HFFc6 (cell line): ENCODE data around the gene GPBP1. TPM values are rescaled to one million over a fixed set of nuclear protein-coding genes. Genes with fewer than 3 reads are reported as not detected.

Experiments used
- DNase-seq: peaks from one replicate; pipeline ENCODE4 v3.0.0-alpha.2; 2018
- H3K27ac Mint-ChIP-seq: 2 replicates; pipeline ENCODE4 v1.8.0; 2020; ENCODE audit warnings: mild to moderate bottlenecking, mixed read lengths
- H3K27me3 Mint-ChIP-seq: 2 replicates; pipeline ENCODE4 v1.8.0; 2021; ENCODE audit warnings: mild to moderate bottlenecking, moderate library complexity, mixed read lengths; ENCODE audit not compliant: insufficient read depth
- H3K36me3 Mint-ChIP-seq: 2 replicates; pipeline ENCODE4 v1.8.0; 2021; ENCODE audit warnings: low read depth, mixed read lengths
- H3K4me1 Mint-ChIP-seq: 2 replicates; pipeline ENCODE4 v1.8.0; 2020; ENCODE audit warnings: low read depth, mixed read lengths
- H3K4me3 Mint-ChIP-seq: 2 replicates; pipeline ENCODE4 v1.8.0; 2020; ENCODE audit warnings: mild to moderate bottlenecking, moderate library complexity, mixed read lengths
- H3K9me3 Mint-ChIP-seq: 2 replicates; pipeline ENCODE4 v1.8.0; 2020; ENCODE audit warnings: mild to moderate bottlenecking, mixed read lengths
- CTCF ChIP-seq: fragments of 200-600 bp; sonication (generic); IDR thresholded peaks from 2 replicates; pipeline ENCODE4 v1.5.0; 2021; ENCODE audit warnings: antibody characterized with exemption, mild to moderate bottlenecking
- total RNA-seq, 6 experiments: library from RNA; stranded (reverse); fragmentation: NEBNext Ultra II Directional; extraction: Animal tissue kit (Norgen Biotek cat#: 25700); gene quantifications; 2 replicates in 1 of 6; 3 replicates in 5 of 6; pipeline ENCODE4 v1.2.3, GENCODE V29; 2021

GPBP1 gene
- total RNA-seq, 6 experiments from 2014 or later, result 33.6 to 40.1 (median 36.5) TPM

- TF ChIP-seq CTCF, result no peak
- Mint-ChIP-seq H3K9me3 (peaks cover 16% of the 10 kb centered on the region), H3K36me3 (peaks cover 52% of the 10 kb centered on the region), H3K4me1 (peaks cover 7% of the 10 kb centered on the region), H3K27me3 (no peaks in the 10 kb centered on the region), H3K4me3 (no peak overlapping the region), H3K27ac (no peak overlapping the region)
- DNase-seq, result no peak
Measured at GRCh38 chr5:57232293-57233033, 58.6 kb downstream of the GPBP1 start.

- no peaks in the 10 kb centered on the region for H3K27me3 Mint-ChIP-seq
- H3K9me3 Mint-ChIP-seq, result no peaks in the 10 kb centered on the region
- no peak for DNase-seq
- H3K36me3 Mint-ChIP-seq, result peaks cover 15% of the 10 kb centered on the region
- no peak overlapping the region for H3K4me3 Mint-ChIP-seq
- no peak overlapping the region; the same call in 1 of the 2 replicates for H3K27ac Mint-ChIP-seq
- H3K4me1 Mint-ChIP-seq, result no peaks in the 10 kb centered on the region
- no peak for TF ChIP-seq CTCF
Measured at GRCh38 chr5:57243286-57244137, 69.7 kb downstream of the GPBP1 start.

- no peaks in the 10 kb centered on the region for H3K9me3 Mint-ChIP-seq
- DNase-seq, result no peak
- no peaks in the 10 kb centered on the region for H3K4me1 Mint-ChIP-seq
- no peak overlapping the region for H3K4me3 Mint-ChIP-seq
- H3K36me3 Mint-ChIP-seq, result peaks cover 15% of the 10 kb centered on the region
- no peak overlapping the region for H3K27ac Mint-ChIP-seq
- no peaks in the 10 kb centered on the region for H3K27me3 Mint-ChIP-seq
- no peak for TF ChIP-seq CTCF
Measured at GRCh38 chr5:57244331-57244730, 70.5 kb downstream of the GPBP1 start.

GRCh38 chr5:57246426-57246825, 72.6 kb downstream of the GPBP1 start:
- no peak overlapping the region for H3K27ac Mint-ChIP-seq
- H3K36me3 Mint-ChIP-seq, result peaks cover 28% of the 10 kb centered on the region

GRCh38 chr5:57247765-57248164, 73.9 kb downstream of the GPBP1 start:
- Mint-ChIP-seq H3K9me3 (no peaks in the 10 kb centered on the region), H3K27me3 (no peaks in the 10 kb centered on the region), H3K4me1 (no peaks in the 10 kb centered on the region), H3K27ac (no peak overlapping the region), H3K4me3 (no peak overlapping the region), H3K36me3 (peaks cover 31% of the 10 kb centered on the region)
- TF ChIP-seq CTCF, result no peak
- DNase-seq, result no peak

More at GRCh38 chr5:57246426-57246825, 72.6 kb downstream of the GPBP1 start:
- no peak for TF ChIP-seq CTCF
- Mint-ChIP-seq H3K27me3 (no peaks in the 10 kb centered on the region), H3K4me1 (no peaks in the 10 kb centered on the region), H3K9me3 (no peaks in the 10 kb centered on the region), H3K4me3 (no peak overlapping the region)
- DNase-seq, result no peak
